IMR-90 (cell line): ENCODE data around the gene ROBO1.

Source experiments
- BHLHE40 ChIP-seq: fragments of 150-350 bp; IDR thresholded peaks from 2 replicates; pipeline ENCODE4 v1.6.1; 2016; ENCODE audit warnings: mild to moderate bottlenecking, low read depth, low read length
- CEBPB ChIP-seq: IDR thresholded peaks from 2 replicates; pipeline ENCODE4 v1.6.1; 2012; ENCODE audit warnings: low read depth, low read length, improper control_type of control experiment
- CHD1 ChIP-seq: IDR thresholded peaks from 2 replicates; pipeline ENCODE4 v1.6.1; 2012; ENCODE audit warnings: low read depth, low read length, improper control_type of control experiment
- CTCF ChIP-seq: conservative IDR thresholded peaks from 2 replicates; pipeline ENCODE4 v1.5.1; 2012; ENCODE audit warnings: mild to moderate bottlenecking, low read depth, low read length, improper control_type of control experiment
- FOS ChIP-seq: fragments of 150-350 bp; IDR thresholded peaks from 2 replicates; pipeline ENCODE4 v1.6.1; 2016; ENCODE audit warnings: low read depth, low read length
- MXI1 ChIP-seq: IDR thresholded peaks from 2 replicates; pipeline ENCODE4 v1.6.1; 2012; ENCODE audit warnings: low read depth, mild to moderate bottlenecking, low read length, moderate library complexity, borderline replicate concordance
- NFE2L2 ChIP-seq: fragments of 150-350 bp; IDR thresholded peaks from 2 replicates; pipeline ENCODE4 v1.6.1; 2016; ENCODE audit warnings: low read depth, mild to moderate bottlenecking, low read length
- POLR2A ChIP-seq: IDR thresholded peaks from 2 replicates; pipeline ENCODE4 v1.6.1; 2012; ENCODE audit warnings: mild to moderate bottlenecking, low read depth, low read length
- RAD21 ChIP-seq: IDR thresholded peaks from 2 replicates; pipeline ENCODE4 v1.6.1; 2012; ENCODE audit warnings: low read length, improper control_type of control experiment
- RCOR1 ChIP-seq: IDR thresholded peaks from 2 replicates; pipeline ENCODE4 v1.6.1; 2012; ENCODE audit warnings: mild to moderate bottlenecking, low read length, improper control_type of control experiment; ENCODE audit not compliant: insufficient replicate concordance
- TF ChIP-seq, protein P1 (sequence below): fragments of 150-350 bp; IDR thresholded peaks from 2 replicates; pipeline ENCODE4 v1.6.1; 2016; ENCODE audit warnings: low read depth, mild to moderate bottlenecking, low read length, moderate library complexity, borderline replicate concordance

- TF ChIP-seq CTCF (no peak), FOS (no peak), RCOR1 (no peak), CHD1 (no peak), NFE2L2 (no peak), POLR2A (no peak), RAD21 (no peak), MXI1 (no peak), CEBPB (no peak), BHLHE40 (no peak)
- TF ChIP-seq, protein P1, sequence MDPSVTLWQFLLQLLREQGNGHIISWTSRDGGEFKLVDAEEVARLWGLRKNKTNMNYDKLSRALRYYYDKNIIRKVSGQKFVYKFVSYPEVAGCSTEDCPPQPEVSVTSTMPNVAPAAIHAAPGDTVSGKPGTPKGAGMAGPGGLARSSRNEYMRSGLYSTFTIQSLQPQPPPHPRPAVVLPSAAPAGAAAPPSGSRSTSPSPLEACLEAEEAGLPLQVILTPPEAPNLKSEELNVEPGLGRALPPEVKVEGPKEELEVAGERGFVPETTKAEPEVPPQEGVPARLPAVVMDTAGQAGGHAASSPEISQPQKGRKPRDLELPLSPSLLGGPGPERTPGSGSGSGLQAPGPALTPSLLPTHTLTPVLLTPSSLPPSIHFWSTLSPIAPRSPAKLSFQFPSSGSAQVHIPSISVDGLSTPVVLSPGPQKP, result no peak
Measured at GRCh38 chr3:79247725-79248043, 520.1 kb downstream of the ROBO1 start.
